Esophagus squamous epithelium (tissue), 4 donors: ENCODE measurements around the gene OR10A3.

Experiments
- CTCF ChIP-seq, 6 experiments: fragments of 450-650 bp in 4 of 6; fragments of 200-600 bp in 2 of 6; sonication (generic) in 2 of 6; IDR thresholded peaks; one replicate each; pipeline ENCODE4 v1.5.1; 2016 to 2019; ENCODE audit warnings: antibody characterized with exemption in 6 of 6, mild to moderate bottlenecking in 4 of 6, moderate library complexity in 4 of 6
- POLR2A ChIP-seq, 4 donors: fragments of 450-650 bp; IDR thresholded peaks; one replicate each; pipeline ENCODE4 v1.6.1; 2017; ENCODE audit warnings: antibody characterized with exemption in 4 of 4, mild to moderate bottlenecking in 4 of 4, moderate library complexity in 3 of 4

- TF ChIP-seq CTCF (IDR thresholded peaks at IDR 0.05) (no peak), POLR2A (IDR thresholded peaks at IDR 0.05) (no peak)
Observed at GRCh38 chr11:7906481-7906880, 35.0 kb downstream of the OR10A3 start.
